CD4-positive, alpha-beta T cell treated with Interleukin-17A for 1 hour (primary cell): Measurements from ENCODE around the gene C5orf63.
"Not testable (repeated sequence)": the region's sequence is repeated elsewhere in the genome, so short reads cannot be mapped to it uniquely, and the experiment has no call there.

ENCODE experiments used
- DNase-seq: peaks from one replicate; pipeline ENCODE4 v3.0.0-alpha.2; 2020

The C5orf63 gene

DNA sequence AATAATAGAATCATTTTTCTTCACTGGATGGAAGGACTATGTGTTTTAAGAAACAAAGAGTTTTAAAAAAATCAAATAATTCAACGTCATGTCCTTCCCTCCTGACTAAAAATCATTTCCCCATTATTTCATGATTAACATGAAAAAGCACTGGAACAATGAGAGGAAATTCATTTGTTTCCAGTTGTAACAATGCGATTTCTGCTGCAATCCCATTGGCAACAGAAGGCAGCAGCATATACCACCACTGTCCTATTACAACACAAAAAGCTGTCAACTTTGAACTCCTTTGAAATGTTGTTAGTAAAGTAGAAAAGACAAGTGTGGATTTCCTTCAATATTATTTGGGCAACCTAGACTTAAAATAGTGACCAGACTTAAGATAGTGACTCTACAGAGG, 3.1 kb downstream of the C5orf63 start:
- no peak for DNase-seq

DNA sequence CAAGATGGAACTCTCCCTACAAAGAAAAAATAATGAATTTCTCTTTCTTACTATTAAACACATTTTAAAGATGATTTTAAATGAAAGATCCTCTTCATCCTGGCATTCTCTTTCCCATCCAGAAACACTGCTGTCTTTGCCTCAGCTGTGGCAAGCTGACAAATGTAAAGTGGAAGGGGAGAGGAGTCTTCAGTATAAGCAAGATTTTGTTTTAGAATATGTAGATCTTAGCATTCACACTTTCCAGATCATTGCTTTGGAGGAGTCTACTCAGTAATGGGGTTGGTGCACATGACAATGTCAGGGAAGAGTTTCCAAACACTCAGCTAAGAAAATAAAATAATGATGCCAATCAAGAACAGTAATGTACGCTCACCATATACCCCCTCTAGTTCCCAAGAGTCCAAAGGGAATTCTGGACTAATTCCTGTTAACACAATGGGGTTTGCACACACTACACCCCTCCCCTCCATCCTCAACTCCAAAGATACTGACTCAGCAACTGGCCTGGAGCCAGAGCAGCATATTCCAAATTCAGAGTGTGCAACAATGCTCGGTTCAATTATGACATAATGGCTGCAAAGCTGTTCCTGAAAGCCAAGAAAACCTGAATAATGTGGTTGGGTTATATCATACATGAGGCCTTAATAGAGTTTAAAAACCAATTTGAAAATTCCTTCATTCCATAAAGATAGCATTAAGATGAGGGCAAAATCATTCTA, 4.6 kb downstream of the C5orf63 start:
- no peak for DNase-seq

DNA sequence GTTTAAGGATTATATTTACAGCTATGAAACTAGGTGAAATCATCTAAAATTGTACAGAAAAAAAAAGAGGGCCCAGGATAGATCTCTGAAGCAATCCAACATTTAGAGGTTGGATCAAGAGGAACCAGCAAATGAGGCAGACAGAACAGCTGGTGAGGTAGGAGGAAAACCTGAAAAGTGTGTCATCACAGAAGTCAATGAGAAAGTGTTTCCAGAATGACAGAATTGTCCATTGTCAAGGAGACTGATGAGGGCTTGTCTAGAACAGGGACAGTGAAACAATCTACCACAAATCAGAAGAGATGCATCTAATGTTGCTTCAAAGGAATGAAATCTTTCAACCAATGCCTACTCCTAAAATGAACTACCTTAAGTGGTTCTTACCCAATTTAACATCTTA, 6.6 kb downstream of the C5orf63 start:
- DNase-seq, result no peak

DNA sequence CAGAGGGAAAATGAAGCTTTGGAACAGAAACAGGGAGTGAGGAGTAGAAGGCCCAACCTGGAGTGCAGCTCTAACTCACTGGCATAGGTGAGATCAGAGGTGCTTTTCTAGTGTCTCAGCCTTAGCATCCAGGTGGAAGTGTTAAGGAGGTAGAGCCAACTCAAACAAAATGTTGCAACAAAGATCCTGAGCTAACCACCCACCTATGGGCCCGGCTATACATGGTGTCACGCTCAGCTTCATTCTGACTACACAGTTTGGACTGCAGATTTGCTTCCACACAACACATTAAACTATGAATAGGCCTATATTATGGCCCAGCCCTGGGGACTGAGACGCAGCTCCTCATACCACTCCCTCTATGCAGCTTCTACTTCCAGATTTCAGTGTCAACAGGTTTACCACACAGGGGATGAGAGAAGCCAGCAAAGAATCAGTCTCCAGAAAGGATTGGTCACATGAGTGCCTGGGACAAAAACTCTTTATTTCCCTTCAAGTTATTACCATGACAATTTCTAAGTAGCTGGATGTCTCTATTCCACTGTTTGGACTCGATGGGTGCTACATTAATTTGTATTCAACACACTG, 9.0 kb downstream of the C5orf63 start:
- no peak for DNase-seq

DNA sequence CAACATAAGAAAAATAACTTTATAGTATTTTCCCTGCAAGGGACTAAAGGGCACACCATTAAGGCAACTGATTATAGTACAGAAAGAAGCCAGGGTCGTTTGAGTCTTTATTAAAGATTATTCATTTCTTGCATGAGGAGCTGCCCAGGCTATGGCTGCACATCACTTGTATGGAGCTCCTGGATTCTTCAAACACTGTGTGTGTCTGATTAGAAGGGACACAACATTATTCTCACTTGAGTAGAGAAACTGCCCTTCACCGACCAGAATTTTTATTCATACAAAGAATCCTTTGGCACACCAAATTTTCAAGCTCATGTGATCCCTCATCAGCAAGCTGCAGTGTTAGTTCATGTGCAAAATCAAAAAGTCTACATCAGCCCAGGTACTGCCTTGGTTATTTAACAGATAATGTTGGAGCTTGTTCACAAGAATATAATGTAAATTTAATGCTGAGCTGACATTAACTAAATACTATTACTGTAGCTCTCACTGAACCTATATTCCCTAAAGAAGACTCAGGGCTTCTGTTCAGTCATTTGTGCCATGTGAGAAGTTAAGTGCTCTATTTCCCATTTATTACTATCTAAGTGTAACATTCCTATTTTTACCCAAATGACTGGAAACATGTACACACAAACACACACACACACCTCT, 9.9 kb downstream of the C5orf63 start:
- DNase-seq, result no peak

DNA sequence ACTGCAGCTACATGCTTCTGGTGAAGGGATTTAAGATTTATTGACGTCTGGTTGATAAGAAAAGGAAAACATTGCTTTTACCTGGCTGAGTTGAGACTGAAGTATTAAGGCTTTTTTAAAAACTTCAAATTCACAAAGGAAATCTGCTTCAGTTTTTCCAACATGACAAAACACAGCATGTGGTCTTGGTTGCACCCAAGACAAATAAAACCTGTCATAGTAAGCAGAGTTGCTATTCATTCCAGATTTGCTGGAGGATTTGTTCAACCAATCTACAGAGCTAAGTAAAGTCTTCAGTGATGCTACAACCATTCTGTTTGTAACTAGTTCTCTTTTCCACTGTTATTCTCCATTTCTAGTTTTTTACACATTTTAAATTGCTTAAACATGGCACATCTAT, 11.3 kb downstream of the C5orf63 start:
- no peak for DNase-seq

DNA sequence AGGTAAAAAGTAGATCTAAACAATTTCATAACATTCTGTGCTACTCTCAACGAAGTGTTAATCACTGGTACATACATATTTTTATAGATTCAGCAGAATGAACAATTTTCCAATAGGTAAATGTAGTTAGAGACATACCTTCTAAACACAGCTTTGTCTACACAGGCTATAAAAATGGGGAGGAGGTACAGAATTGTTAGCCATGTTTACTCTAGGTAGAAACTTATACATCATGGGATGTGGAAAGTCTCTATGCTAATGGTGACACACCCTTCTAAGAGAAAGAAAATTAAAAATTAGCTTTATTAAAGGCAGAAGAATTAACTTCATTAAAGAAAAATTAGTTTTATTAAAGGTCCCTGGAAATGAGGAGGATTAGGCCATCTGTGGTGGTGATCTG, 11.8 kb downstream of the C5orf63 start:
- no peak for DNase-seq

DNA sequence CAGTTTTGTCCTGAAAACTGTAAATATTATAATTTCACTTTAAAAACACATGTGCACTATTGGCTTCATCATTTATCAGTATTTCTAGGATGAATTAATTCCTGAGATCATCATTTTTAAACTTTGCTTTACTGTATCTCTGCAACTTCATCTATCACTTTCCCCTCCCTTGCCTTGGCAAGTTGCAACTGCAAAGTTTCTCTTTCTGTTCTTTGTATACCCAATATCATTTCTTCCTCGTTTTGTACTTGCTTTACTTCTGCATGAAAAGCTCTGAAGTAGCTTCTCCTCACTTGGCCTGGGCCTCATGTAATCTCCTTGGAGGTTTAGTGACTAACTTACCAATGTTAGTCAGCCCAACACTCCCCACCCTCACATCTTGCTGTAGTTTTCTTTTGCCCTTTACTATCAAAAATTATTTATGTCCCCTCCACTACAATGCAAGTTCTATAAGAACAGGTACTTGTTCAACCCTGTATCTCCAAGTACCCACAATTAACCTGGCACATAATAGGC, 12.8 kb downstream of the C5orf63 start:
- no peak for DNase-seq

DNA sequence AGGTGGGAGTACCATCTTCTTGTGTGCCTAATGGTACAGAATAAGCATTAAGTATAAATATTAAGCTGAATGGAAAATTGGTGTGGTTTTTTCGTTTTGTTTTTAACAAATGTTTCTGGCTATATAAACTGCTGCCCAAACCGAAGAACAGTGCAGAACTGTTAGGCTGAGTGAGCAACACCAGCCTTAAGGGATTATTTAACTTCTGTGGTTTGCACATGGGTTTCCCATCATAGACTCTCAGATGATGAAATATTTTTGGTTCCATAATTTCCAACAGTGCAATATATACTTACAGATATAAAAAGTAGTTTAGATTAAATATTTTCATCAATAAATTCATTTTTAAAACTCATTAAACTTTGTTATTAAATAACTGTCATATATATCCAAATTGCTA, 16.4 kb downstream of the C5orf63 start:
- DNase-seq, result no peak

DNA sequence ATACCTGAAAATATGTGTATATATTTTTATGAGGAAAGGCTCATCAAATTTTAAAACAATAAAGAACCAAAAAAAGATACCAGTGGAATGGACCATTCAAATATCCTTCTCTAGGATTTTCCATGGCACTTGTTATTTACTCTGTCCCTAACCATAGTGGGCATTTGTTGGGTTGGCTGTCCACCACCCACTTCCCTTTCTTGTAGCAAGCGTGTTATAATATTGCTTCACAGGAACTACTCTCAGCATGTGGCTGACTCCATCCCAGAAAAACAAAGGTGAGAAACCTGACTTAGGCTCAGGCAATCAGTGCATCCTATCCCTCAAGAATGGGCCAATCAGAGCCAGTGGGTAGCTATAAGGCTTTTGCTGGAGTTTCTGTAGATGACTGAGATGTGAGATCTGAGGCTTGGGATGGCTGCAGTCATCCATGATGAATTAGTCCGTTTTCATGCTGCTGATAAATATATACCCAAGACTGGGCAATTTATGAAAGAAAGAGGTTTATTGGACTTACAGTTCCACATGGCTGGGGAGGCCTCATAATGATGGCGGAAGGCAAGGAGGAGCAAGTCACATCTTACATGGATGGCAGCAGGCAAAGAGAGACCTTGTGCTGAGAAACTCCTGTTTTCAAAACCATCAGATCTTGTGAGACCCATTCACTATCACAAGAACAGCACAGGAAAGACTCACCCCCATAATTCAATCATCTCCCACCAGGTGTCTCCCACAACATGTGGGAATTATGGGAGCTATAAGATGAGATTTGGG, 17.2 kb downstream of the C5orf63 start:
- no peak for DNase-seq

DNA sequence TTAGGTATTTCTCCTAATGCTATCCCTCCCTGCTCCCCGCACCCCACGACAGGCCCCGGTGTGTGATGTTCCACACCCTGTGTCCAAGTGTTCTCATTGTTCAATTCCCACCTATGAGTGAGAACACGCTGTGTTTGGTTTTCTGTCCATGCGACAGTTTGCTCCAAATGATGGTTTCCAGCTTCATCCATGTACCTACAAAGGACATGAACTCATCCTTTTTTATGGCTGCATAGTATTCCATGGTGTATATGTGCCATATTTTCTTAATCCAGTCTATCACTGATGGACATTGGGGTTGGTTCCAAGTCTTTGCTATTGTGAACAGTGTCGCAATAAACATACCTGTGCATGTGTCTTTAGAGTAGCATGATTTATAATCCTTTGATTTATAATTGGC, 19.8 kb downstream of the C5orf63 start:
- DNase-seq, result not testable (repeated sequence)

DNA sequence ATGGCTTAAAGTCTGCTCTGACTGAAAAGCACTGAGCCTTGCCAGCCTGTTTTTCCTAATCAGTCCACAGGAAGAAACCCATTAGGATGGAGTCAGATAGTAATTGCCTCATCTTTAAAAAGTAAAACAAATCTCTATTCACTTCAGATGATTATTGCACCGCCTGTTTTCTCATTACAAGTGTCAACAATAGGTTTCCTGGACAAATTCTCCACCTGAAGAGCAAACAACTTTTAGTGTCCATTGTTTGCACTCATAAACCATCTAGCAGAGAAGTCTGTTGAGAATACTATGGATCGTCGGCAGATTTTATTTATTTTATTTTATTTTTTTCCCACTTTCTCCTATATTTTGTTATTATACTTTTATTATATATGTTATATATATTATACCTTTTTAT, 20.3 kb downstream of the C5orf63 start:
- DNase-seq, result no peak

DNA sequence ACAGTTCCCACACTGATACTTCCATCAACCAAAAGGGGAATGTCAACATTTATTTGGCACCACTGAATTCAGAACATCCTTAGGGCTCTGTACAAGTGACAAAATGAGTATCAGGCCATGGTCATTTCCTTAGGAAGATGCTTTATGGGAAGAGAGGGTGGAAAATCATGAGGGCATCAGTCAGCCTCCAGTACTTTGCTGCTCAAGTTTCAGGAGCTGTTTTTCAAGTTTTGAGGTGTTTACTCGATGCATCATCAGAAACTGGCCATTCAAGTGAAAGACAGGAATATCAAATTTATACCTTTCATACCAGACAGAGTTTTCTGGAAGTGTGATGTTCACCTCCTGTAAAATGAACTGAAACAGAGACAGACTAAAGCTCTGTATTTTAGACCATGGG, 21.7 kb downstream of the C5orf63 start:
- no peak for DNase-seq

DNA sequence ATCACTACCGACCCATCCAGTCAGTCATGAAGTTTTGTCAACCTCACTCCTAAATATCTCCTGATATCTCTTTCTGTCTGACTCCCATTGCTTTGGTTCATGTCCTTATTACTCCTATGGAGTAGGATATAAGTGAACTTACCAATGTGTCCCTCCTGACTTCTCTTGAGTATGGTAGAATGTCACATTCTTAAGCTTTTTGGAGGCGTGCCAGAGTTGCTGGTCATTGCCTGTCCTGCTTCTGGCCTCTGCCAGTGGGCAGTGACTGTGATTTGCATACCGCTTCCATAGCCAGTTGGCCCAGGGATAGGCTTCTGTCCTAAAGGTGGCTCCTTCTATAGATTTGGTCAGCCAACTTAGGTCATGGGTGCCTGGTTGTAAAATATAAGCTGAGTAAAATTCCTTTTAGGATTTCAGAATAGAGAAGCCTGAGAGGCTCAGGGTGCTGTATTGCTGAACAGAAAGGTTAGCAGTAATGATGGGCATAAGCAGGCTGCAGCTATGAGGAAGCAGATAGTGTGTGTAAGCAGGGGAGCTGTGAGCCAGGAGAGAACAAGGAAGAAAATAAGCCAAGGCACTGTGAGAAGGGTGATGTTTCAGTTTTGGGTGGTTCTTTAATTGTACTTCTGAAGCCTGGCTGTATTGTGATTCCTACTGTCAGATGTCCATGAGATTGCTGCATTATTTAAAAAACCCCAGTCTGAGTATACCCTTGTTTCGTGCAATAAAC, 26.8 kb downstream of the C5orf63 start:
- no peak for DNase-seq

DNA sequence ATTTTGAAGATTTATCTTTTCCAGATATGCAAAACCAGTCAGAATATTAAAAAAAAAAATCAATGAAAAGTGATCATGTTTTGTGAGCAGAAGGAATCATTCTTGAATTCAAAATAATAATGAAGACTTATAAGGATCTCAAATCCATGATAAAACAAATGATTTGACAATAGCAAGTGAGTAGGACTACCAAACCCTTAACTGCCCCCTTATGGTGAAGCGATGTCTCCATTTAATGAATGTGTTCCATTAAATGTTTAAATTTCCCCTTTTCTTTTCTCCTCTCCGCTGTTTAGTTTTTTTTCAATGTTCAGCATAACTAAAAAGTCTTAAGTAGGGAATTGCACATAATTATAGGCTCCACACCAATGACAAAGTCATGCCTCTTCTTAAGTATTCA, 30.7 kb downstream of the C5orf63 start:
- no peak for DNase-seq

DNA sequence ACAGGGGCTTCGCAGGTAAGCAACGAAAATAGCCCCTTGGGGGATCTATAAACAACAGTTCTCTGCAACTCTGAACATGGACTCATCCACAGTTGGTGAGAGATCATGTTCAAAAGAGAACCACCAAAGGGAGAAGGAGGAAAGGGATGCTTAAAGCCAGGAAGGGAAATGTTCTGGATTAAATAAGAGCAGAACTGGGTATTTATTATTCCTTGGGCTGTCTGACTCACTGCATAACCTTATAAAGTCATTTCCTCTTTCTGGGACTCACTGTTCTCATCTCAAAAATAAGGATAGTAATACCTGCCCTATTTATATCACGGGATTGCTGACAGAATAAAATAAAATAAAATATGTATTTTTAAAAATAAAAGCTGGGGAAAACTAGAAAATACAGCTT, 31.7 kb downstream of the C5orf63 start:
- no peak for DNase-seq

DNA sequence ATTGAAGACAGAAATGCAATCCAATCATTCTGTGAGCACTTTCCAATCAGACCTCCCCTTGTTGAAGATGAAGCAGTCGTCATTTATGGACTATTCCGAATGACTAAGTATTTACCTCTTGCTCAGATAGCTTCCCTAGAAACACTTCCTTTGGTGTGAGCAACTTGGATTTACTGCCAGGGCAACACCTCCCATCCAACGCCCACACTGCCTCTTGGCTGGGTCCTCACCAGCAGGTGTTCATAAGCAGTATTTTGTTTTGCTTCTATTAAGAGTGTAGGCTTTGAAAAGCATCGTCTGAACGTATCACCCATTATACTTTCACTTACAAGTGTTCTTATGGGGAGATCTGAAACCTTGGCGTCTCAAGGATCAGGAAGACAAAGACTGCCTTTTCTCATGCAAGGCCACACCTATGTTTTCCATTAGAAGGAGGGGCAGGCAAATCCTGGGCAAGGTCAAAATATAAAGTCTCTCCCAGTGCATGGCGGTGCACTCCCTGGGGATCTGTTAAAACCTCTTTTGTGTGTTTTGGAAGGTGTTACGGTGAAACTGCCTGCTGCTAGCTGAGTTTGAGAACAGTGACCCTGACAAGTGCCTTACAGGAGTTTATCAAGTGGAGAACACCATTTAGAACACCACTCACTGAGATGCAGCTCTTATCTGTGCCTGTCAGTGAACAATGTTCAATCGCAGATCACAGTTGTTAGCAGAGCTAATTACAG, 32.3 kb downstream of the C5orf63 start:
- DNase-seq, result no peak

DNA sequence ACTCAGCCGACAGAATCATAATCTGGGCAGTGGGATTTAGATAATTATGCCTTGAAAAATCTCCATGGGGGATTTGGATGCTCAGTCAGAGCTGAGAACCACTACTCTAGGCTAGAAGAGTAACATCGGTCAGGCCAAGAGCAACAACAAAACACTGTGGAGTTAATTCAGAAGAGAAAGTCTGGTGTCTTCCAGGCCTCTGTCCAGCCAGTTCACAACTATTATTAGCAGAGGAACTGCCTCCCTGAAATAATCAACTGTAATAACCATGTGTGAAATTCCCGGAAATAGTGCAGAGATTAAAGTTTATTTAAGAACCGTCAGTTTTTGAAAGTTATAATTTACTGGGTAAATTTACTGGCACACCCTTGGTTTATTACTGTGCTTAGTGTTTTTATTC, 34.8 kb downstream of the C5orf63 start:
- no peak for DNase-seq

DNA sequence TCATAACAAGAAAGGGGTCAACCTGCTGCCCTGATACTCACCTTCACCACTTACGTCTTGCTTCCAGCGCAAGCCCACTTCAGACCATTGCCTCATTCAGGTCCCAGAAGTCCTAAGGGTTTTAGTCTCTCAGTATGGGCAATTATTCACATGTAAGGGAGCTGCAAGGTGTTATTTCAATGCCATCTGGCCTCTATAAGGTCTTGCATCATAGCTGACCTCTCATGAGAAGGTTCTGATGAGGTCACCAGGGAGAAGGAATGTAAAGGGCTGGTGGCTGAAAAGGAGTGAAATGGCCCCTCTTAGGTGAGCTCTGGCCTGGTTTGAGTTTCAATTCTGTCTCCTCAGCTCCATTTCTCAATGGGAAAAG, 41.5 kb downstream of the C5orf63 start:
- no peak for DNase-seq

DNA sequence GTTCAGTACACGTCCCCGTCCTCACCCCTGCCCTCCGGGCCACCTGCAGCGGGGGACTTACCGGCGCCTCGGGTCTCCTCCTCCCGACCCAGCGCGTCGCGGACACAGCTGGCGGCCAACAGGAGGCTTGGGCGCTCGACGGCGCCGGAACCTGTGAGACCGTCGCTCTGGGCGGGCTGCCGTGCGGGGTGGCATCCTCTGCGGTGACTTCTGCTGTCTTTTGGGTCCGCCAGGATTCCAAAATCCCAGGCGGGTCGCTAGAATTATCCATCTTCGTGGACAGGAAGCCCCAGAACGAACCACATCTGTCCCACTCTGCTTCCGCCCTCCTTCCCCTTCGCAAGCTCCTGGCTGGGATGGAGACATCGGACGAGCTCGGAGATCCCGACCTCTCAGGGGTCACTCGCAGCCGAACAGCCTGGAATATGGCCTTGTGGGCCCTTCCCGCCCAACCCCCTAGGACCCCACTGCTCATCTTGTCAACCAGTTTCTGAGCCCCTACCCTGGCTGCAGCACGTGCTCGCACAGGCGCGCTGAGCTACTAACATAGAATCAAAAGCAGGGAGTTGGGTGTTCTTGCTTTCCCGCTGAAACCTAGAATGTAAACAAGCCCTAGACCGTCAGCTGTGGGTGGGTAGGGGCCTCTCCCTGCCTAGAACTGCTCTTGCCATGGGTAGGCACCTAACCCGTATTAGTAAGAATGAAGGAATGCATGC, 42.0 kb downstream of the C5orf63 start:
- DNase-seq, result peak; percentile 18
